HCT116 (cell line): ENCODE data around the gene CTAGE9. TPM values are rescaled to one million over a fixed set of nuclear protein-coding genes. Genes with fewer than 3 reads are reported as not detected.

Experiments
- ATAC-seq: fragments of 200-7000 bp; cut with Tn5 transposase; 2 replicates; pipeline ENCODE4 v1.9.1; 2020; ENCODE audit warnings: mild to moderate bottlenecking, moderate library complexity
- BruUV-seq: library from RNA; stranded (reverse); fragments of 400-500 nt; replicated peaks from 2 replicates; lab custom pipeline; 2021; lab: Mats Ljungman, UMichigan
- CTCF ChIA-PET: fragments of 300-600 bp; sonication (Branson Sonifier 250); formaldehyde crosslinking; loops from one replicate; lab custom pipeline; 2021; ENCODE audit warnings: antibody characterized with exemption; lab: Charles Lee
- POLR2A ChIA-PET: fragments of 300-600, 350-600 bp; sonication (Branson Sonifier 250); formaldehyde crosslinking; loops from one replicate; lab custom pipeline; 2021; ENCODE audit warnings: antibody characterized with exemption; lab: Charles Lee
- RAD21 ChIA-PET, 2 experiments: fragments of 300-600 bp; sonication (Branson Sonifier 250); formaldehyde crosslinking; loops; one replicate each; lab custom pipeline; 2023; ENCODE audit warnings: low total read pairs in 2 of 2; ENCODE audit not compliant: uncharacterized antibody in 2 of 2, unreplicated experiment in 2 of 2, low non-redundant PET in 1 of 2; lab: Charles Lee
- DNase-seq: peaks from one replicate; pipeline ENCODE4 v3.0.0-alpha.2; 2010; ENCODE audit warnings: low read depth, low spot score
- H2AFZ ChIP-seq: fragments of 200-600 bp; shearing (Covaris generic), sonication (generic); 2 replicates; pipeline ENCODE4 v1.6.1; 2017; ENCODE audit warnings: low read depth, mixed run types, mixed read lengths, antibody characterized with exemption, low read length; ENCODE audit not compliant: poor library complexity, severe bottlenecking
- H3K27ac ChIP-seq: 2 replicates; pipeline ENCODE4 v1.5.1; 2012; ENCODE audit warnings: low read depth, low read length
- H3K27me3 ChIP-seq: fragments of 200-600 bp; sonication (generic); 2 replicates; pipeline ENCODE4 v1.6.1; 2016; ENCODE audit warnings: mixed run types, low read length, mixed read lengths; ENCODE audit not compliant: insufficient read depth
- H3K36me3 ChIP-seq, 2 experiments: fragments of 200-500 bp in 1 of 2; fragments of 200-600 bp in 1 of 2; sonication (Bioruptor generic) in 1 of 2; sonication (generic) in 1 of 2; 2 replicates each; pipeline versions ENCODE4 v1.5.1 to v1.6.1; 2014 to 2016; ENCODE audit warnings: low read length in 2 of 2, inconsistent platforms in 1 of 2, mixed read lengths in 1 of 2, mixed run types in 1 of 2; ENCODE audit not compliant: insufficient read depth in 2 of 2, control insufficient read depth in 1 of 2
- H3K4me1 ChIP-seq, 2 experiments: fragments of 200-600 bp in 1 of 2; sonication (generic) in 1 of 2; 2 replicates each; pipeline versions ENCODE4 v1.5.1 to v1.6.1; 2012 to 2017; ENCODE audit warnings: low read length in 2 of 2, inconsistent platforms in 1 of 2, mild to moderate bottlenecking in 1 of 2, mixed read lengths in 1 of 2, mixed run types in 1 of 2, moderate library complexity in 1 of 2; ENCODE audit not compliant: insufficient read depth in 2 of 2, control insufficient read depth in 1 of 2
- H3K4me2 ChIP-seq: fragments of 200-600 bp; sonication (generic); 2 replicates; pipeline ENCODE4 v1.6.1; 2017; ENCODE audit warnings: mixed run types, low read length, mixed read lengths
- H3K4me3 ChIP-seq, 2 experiments: fragments of 200-600 bp in 1 of 2; sonication (generic) in 1 of 2; replicated peaks in 1 of 2; 2 replicates each; pipeline ENCODE4 v1.5.1; 2011 to 2016; ENCODE audit warnings: low read length in 2 of 2, control low read depth in 1 of 2, low read depth in 1 of 2, mild to moderate bottlenecking in 1 of 2, mixed read lengths in 1 of 2, mixed run types in 1 of 2
- H3K79me2 ChIP-seq: fragments of 200-600 bp; sonication (generic); 2 replicates; pipeline ENCODE4 v1.6.1; 2017; ENCODE audit warnings: mild to moderate bottlenecking, mixed run types, low read length, moderate library complexity, mixed read lengths; ENCODE audit not compliant: insufficient read depth
- H3K9ac ChIP-seq: fragments of 200-600 bp; sonication (generic); 2 replicates; pipeline ENCODE4 v1.6.1; 2016; ENCODE audit warnings: low read length, mixed read lengths
- H3K9me2 ChIP-seq: fragments of 200-600 bp; sonication (generic), shearing (Covaris generic); 2 replicates; pipeline ENCODE4 v1.6.1; 2017; ENCODE audit warnings: mixed run types, mild to moderate bottlenecking, moderate library complexity; ENCODE audit not compliant: insufficient read depth
- H3K9me3 ChIP-seq, 2 experiments: fragments of 200-500 bp in 1 of 2; fragments of 200-600 bp in 1 of 2; sonication (Bioruptor generic) in 1 of 2; sonication (generic) in 1 of 2; 2 replicates each; pipeline ENCODE4 v1.6.1; 2014 to 2017; ENCODE audit warnings: low read length in 2 of 2, mixed read lengths in 2 of 2, inconsistent platforms in 1 of 2, low read depth in 1 of 2, mild to moderate bottlenecking in 1 of 2, mixed run types in 1 of 2, moderate library complexity in 1 of 2; ENCODE audit not compliant: control insufficient read depth in 1 of 2, insufficient read depth in 1 of 2
- H4K20me1 ChIP-seq: fragments of 200-600 bp; sonication (generic), shearing (Covaris generic); 2 replicates; pipeline ENCODE4 v1.6.1; 2017; ENCODE audit warnings: mixed run types, mild to moderate bottlenecking, moderate library complexity; ENCODE audit not compliant: insufficient read depth
- CEBPB ChIP-seq: IDR thresholded peaks from 2 replicates; pipeline ENCODE4 v1.6.1; 2012; ENCODE audit warnings: low read depth
- EGR1 ChIP-seq: IDR thresholded peaks from 2 replicates; pipeline ENCODE4 v1.6.1; 2012; ENCODE audit warnings: low read depth
- EZH2 ChIP-seq: fragments of 200-600 bp; sonication (generic); IDR thresholded peaks from 2 replicates; pipeline ENCODE4 v1.6.1; 2017; ENCODE audit warnings: antibody characterized with exemption, mixed run types
- FOSL1 ChIP-seq: IDR thresholded peaks from 2 replicates; pipeline ENCODE4 v1.6.1; 2012; ENCODE audit warnings: low read depth
- SIN3A ChIP-seq: IDR thresholded peaks from 2 replicates; pipeline ENCODE4 v1.6.1; 2012; ENCODE audit warnings: low read depth
- intact Hi-C: fragments of 100-400 bp; cut with micrococcal nuclease; formaldehyde crosslinking; loops from 2 replicates; pipeline ENCODE4 v1.10.0; 2022
- total RNA-seq: library from RNA; stranded (reverse); gene quantifications from one replicate; pipeline ENCODE4 v1.2.1, GENCODE V29; 2021; ENCODE audit not compliant: unreplicated experiment
- TF ChIP-seq, protein P1 (sequence below): IDR thresholded peaks from 2 replicates; pipeline ENCODE4 v1.6.1; 2011; ENCODE audit warnings: mild to moderate bottlenecking, low read length, moderate library complexity; ENCODE audit not compliant: insufficient replicate concordance; ENCODE audit errors: extremely low read depth

Gene CTAGE9
- total RNA-seq, 1 experiment from 2014 or later, result not detected

DNA sequence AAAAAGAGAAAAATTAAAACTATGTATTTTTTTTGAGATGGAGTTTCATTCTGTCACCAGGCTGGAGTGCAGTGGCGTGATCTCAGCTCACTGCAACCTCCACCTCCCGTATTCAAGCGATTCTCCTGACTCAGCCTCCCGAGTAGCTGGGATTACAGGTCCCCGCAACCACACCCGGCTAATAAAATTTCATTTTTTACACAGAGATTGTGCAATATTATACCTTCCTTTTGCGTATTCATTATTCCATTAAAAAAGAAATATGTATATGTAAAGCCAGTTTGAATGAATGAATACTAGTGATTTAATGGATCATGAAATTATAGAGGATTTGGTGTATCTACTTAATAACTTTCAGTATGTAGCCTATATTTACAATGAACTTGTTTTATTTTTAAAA is 38.2 kb upstream of the CTAGE9 start:
- ChIA-PET CTCF (no interaction called here), POLR2A (no interaction called here), RAD21 (no interaction called here)
- Histone ChIP-seq H2AFZ (no peak overlapping the region), H3K4me2 (no peak overlapping the region), H3K9ac (no peak overlapping the region), H3K27ac (no peak overlapping the region), H3K9me3 (no peaks in the 10 kb centered on the region), H4K20me1 (no peaks in the 10 kb centered on the region), H3K9me2 (no peaks in the 10 kb centered on the region), H3K27me3 (no peaks in the 10 kb centered on the region), H3K4me1 (no peaks in the 10 kb centered on the region), H3K4me3 (no peak overlapping the region), H3K79me2 (no peaks in the 10 kb centered on the region), H3K36me3 (no peaks in the 10 kb centered on the region)
- TF ChIP-seq EGR1, result no peak
- no peak for TF ChIP-seq EZH2
- intact Hi-C loops, result no loop called here
- no TSS peak for BruUV-seq
- ATAC-seq (no peak), DNase-seq (no peak)

DNA sequence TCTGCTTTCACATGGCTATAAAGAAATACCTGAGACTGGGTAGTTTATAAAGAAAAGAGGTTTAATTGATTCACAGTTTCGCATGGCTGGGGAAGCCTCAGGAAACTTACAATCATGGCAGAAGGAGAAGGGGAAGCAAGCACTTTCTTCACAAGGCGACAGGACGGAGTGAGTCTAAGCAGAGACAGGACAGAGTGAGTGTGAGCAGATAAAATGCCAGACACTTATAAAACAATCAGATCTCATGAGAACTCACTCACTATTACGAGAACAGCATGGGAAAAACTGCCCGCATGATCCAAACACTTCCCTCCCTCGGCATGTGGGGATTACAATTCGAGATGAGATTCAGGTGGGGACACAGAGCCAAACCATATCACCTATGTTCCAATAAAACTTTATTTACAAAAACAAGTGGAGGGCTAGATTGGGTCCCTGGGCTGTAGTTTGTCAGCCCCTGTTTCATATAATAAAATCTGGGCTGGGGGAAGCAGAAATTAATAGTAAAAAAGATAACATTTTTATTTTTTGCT is 37.1 kb upstream of the CTAGE9 start:
- BruUV-seq, result no TSS peak

More for the DNA sequence above, 37.1 kb upstream of the CTAGE9 start:
- intact Hi-C loops, result no loop called here
- no peak overlapping the region for H2AFZ ChIP-seq
- ChIA-PET CTCF (no interaction called here), POLR2A (no interaction called here), RAD21 (no interaction called here)
- no peak overlapping the region for H3K9ac ChIP-seq
- no peaks in the 10 kb centered on the region for H4K20me1 ChIP-seq
- ATAC-seq (no peak), DNase-seq (no peak)
- H3K4me1 ChIP-seq, result no peaks in the 10 kb centered on the region
- TF ChIP-seq FOSL1, result no peak
- TF ChIP-seq, protein P1, sequence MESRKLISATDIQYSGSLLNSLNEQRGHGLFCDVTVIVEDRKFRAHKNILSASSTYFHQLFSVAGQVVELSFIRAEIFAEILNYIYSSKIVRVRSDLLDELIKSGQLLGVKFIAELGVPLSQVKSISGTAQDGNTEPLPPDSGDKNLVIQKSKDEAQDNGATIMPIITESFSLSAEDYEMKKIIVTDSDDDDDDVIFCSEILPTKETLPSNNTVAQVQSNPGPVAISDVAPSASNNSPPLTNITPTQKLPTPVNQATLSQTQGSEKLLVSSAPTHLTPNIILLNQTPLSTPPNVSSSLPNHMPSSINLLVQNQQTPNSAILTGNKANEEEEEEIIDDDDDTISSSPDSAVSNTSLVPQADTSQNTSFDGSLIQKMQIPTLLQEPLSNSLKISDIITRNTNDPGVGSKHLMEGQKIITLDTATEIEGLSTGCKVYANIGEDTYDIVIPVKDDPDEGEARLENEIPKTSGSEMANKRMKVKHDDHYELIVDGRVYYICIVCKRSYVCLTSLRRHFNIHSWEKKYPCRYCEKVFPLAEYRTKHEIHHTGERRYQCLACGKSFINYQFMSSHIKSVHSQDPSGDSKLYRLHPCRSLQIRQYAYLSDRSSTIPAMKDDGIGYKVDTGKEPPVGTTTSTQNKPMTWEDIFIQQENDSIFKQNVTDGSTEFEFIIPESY, result no peak
- no peak for TF ChIP-seq SIN3A
- TF ChIP-seq CEBPB, result no peak
- H3K27ac ChIP-seq, result no peak overlapping the region
- H3K79me2 ChIP-seq, result no peaks in the 10 kb centered on the region
- no peaks in the 10 kb centered on the region for H3K9me2 ChIP-seq
- H3K27me3 ChIP-seq, result no peaks in the 10 kb centered on the region
- no peaks in the 10 kb centered on the region for H3K9me3 ChIP-seq
- no peak overlapping the region for H3K4me3 ChIP-seq
- no peak overlapping the region for H3K4me2 ChIP-seq
- H3K36me3 ChIP-seq, result no peaks in the 10 kb centered on the region
